Germinal center (tissue), 1 donor: ENCODE data around the gene SPRR2F.
"Not testable (repeated sequence)": the region's sequence is repeated elsewhere in the genome, so short reads cannot be mapped to it uniquely, and the experiment has no call there.

Experiments
- DNase-seq: peaks from one replicate; pipeline ENCODE4 v3.0.0; 2012; ENCODE audit warnings: mixed read lengths, low spot score

SPRR2F gene, protein sequence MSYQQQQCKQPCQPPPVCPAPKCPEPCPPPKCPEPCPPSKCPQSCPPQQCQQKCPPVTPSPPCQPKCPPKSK

DNA sequence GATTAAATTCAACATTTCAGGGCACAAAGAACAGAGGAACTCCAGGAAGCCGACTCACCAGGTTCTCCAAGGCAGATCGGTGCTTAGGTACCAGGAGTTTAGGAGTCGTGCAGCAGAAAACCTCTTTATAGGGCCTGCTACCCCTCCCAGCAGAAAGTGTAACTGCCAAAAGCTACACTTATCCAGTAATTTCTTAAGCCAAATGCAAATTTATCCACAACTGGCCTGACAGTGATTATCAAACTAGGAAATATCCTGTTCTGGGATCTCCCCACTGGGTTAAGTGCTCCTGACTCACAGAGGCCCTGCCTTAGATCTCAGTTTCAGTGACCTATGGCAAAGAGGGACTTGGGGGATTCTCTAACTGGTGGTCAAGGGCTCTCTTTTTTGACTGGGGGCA, at the start of gene SPRR2F:
TSS of gene SPRR2F (minus strand) at position 101 of the 400 bp plus-strand sequence. CDS start 783 bp downstream, outside the sequence.
- DNase-seq: no peak

DNA sequence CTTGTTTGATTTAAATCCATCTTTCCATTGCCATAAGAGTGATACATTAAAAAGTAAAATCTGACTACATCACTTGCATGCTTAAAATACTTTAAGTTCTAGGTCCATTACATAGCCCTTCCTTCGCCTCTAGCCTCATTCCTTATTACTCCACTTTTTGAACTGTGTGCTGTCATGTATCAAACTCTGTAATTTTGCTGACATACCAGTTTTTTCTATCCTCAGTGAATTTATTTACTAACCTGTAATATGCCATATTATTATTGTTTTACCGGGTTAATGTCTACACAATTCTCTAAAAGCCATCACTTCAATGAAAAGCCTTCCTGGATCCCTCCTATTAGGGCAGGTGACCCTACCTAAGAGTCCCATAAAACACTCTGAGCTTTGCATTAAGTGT, 42.2 kb upstream of the SPRR2F start:
- no peak for DNase-seq

DNA sequence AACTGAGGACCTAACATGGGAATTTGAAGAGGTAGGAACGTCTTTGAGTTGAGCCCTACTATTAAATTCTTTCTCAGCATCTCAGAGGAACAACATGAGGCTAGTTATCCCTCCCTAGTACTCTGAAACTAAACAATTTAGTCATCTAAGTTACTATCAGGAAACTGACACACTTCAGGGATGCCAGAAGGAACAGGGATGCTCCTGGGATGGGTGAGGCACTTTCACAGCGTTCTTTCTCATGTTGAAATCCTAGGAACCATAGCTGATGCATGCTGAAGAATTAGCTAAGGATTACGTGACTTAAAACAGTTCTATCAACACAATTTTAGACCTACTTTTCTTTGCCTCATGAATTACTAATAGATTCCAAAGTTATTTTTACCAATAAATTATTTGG, 39.2 kb upstream of the SPRR2F start:
- no peak for DNase-seq

DNA sequence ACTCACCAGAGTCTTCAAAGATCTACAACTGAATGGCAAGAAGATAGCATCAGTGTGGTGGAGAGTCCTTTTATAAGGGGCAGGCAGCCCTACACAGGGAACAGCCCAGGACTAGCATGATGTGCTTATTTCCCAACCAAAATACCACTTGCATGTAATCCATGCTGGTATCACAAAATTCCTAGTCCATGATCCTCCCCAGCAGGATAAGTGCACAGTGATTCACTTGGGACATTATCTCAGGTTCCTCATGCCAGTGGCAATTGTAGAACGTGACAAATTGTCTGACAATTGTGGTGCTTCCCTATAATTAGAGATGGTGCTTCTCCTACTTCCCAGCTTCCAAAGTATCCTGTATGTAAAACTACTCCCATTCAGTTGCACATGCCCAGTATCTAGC, 37.5 kb upstream of the SPRR2F start, which contains the start of gene SPRR2G:
TSS of gene SPRR2G (minus strand) at position 45 of the 400 bp plus-strand sequence. CDS start 780 bp downstream, outside the sequence.
- DNase-seq: no peak

DNA sequence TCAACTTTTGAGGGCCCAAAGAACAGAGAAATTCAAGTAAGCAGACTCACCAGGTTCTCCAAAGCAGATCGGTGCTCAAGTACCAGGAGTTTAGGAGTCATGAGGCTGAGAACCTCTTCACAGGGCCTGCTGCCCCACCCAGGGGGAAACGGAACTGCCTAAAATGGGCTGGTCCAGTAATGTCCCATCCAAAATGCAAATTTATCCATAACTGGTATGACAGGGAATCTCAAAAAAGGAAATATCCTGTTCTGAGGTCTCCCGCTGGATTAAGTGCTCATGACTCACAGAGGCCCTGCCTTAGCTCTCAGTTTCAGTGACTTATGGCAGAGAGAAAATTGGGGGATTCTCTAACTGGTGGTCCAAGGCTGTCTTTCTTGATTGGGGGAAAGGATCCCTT, 28.1 kb upstream of the SPRR2F start:
- DNase-seq: no peak

DNA sequence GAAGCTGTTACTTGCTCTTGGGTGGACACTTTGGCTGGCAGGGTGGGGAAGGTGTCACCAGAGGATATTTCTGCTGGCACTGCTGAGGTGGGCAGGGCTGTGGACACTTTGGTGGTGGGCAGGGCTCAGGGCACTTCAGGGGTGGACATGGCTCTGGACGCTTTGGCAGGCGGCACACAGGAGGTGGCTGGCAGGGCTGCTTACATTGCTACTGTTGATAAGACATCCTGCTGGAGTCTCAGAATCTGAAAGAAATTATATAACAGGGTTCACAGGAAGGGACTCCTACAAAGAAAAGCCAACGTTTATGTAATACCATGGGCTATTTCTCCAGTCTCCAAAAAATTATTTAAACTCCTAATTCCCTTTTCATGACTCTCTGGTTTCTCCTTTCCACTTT, 27.2 kb upstream of the SPRR2F start:
- DNase-seq: no peak

DNA sequence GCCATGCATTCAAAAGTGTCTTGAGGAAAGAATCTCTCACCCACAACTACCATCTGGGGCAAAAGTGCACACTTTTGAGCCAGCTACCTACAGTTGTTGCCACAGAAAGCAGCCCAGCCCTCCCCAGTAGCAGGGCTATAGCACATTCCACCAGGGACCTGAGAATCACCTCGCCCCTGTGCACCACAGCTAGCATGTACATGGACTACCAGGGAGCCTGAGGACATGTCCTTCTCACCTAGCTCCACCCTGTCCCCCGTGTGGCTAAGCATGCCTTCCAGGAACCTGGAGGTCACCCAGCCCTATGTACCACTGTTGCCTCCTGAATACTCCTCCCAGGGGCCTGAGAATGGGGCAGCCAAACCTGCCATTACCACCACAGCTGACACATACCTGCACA, 20.4 kb upstream of the SPRR2F start:
- DNase-seq: no peak

DNA sequence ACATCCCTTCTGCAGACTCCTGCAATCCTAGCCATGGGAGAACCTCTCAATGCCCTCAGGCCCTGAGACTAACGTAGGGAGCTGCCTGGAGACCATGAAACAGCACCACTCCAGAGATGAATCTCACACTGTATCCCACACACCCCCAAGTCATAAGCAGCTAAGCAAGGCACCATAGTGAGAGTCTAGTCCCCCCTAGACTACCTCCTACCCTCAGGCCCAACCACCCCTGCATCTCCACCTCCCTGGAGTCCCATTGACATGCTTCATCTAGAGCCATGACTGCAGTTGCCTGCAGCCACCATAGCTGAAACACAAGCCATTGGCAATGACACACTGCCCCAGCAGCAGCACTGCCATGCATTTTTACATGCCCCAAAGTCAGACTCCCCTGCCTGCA, 20.0 kb upstream of the SPRR2F start:
- no peak for DNase-seq

DNA sequence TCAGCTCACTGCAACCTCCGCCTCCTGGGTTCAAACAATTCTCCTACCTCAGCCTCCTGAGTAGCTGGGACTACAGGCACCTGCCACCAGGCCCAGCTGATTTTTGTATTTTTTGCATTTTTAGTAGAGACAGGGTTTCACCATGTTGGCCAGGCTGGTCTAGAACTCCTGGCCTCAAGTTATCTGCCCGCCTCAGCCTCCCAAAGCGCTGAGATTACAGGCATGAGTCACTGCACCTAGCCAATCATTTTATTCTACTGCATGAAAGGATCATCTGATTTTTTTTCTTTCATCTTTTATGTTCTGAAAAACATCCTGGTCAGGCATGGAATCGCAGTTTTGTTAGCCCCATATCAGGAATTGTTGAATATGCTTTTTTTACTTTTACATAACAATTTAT, 15.4 kb upstream of the SPRR2F start:
- not testable (repeated sequence) for DNase-seq

DNA sequence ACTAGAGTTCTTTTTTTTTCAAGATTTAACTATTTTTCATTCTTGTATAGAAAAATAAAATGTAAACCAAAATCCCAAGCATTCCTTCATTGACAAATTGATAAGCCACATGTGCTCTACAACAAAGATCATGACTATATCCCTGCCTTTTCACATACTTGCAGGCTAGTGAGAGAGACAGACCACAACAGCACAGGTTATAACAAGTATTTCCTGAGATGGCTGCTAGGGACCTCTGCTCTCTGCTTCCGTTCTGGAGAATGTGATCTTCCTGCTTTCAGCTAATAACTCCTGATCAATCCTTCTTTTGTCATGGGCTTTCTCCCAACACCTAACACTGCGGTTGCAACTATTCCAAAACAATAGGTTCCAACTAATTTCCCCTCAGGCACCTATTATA, 14.0 kb upstream of the SPRR2F start:
- no peak for DNase-seq

DNA sequence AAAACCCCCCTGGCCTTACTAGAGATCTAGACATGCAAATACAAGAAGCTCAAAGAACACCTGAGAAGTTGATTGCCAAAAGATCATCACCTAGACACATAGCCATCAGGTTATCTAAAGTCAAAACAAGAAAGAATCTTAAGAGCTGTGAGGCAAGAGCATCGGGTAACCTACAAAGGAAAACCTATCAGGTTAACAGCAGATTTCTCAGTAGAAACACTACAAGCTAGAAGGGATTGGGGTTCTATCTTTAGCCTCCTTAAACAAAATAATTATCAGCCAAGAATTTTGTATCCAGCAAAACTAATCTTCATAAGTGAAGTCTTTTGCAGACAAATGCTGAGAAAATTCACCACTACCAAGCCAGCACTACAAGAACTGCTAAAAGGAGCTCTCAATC, 12.2 kb upstream of the SPRR2F start:
- no peak for DNase-seq

DNA sequence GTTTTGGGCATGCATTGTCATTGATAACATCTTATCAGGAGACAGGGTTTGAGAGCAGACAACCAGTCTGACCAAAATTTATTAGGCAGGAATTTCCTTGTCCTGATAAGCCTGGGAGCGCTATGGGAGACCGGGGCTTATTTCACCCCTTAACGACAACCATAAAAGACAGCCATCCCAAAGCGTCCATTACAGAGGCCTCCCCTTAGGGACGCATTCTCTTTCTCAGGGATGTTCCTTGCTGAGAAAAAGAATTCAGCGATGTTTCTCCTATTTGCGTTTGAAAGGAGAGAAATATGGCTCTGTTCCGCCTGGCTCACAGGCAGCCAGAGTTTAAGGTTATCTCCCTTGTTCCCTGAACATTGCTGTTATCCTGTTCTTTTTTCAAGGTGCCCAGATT, 10.5 kb upstream of the SPRR2F start:
- DNase-seq: not testable (repeated sequence)

DNA sequence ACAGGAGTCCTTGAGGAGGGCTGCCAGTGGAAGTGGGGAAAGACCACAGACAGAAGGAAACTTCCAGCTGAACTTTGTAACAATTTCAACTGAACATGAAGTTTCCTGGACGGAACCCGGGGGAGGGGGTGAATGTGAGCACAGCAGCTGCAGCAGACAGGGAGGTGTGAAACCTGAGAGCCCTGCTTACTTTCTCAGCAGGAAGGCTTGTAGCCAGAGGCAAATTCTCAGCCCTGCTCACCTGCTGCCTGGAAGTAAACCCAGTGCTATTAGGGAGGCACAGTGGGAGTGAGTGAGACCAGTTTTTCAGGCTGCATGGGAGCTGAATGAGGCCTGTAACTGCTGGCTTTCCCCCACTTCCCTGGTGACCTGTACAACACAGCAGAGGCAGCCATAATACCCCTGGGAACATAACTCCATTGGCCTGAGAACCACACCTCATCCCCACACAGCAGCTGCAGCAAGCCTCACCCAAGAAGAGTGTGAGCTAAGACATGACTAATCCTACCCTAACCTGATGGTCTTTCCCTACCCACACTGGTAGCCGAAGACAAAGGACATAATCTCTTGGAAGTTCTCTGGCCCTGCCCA, 9.6 kb upstream of the SPRR2F start:
- no peak for DNase-seq

DNA sequence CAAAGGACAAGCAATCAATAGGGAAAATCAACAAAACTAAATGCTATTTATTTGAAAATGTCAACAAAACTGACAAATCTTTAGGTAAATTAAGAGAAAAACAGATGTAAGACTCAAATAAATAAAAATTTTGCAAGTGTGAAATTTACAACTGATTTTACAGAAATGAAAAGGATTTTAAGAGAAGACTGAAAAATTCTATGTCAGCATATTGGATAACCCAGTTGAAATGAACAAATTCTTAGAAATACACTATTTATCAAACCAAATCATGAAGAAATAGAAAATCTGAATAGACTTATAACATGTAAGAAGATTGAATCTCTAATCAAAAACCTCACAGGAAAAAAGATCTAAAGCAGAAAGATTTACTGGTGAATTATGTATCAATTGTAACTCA, 7.6 kb upstream of the SPRR2F start:
- no peak for DNase-seq

DNA sequence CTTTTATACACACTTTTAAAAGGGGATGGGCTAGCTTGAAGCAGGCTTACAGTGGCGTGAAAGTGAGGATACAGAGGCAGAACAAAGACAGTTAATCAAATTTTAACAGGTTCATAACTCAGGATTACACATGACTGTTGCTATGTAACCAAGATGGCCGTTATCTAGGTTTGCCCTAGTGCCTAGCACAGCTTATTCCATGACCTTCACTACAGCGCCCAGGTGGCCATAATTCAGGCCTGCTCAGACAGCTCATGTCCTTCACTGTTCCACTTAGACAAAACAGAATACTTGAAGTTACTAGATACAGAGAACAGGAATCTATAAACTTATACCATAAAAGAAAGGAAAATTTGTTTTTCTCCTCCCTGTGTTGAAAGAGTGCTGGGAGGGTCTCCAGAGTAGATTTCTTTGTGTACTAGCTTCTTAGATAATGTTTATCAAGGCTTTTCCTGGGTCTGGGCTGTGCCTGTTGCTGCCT, 6.2 kb upstream of the SPRR2F start:
- no peak for DNase-seq

DNA sequence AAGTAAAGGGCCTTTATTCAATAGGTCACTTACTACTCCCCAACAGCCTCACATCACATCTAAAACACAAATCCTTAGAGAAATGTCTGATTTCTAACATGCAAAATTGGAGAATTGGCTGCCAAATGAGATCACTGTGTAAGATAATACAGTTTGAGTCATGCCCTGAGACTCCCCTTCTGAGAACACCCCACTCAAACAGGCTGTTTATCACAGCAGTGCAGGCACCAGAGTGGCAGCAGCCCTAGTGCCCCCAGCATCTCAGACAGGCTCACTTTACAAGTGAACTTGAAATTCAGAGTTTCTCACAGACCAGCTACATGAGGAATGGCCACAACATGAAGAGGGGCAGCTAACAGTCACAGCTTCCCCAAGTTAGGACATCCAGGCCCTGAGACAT, 1.9 kb upstream of the SPRR2F start:
- DNase-seq: not testable (repeated sequence)

DNA sequence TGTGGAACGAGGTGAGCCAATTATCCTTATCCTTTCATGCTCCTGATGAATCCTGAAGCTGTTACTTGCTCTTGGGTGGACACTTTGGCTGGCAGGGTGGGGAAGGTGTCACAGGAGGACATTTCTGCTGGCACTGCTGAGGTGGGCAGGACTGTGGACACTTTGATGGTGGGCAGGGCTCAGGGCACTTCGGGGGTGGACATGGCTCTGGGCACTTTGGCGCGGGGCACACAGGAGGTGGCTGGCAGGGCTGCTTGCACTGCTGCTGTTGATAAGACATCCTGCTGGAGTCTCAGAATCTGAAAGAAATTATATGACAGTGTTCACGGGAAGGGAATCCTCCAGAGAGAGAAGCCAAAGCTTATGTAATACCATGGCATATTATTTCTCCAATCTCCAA, 862 bp downstream of the SPRR2F start:
- not testable (repeated sequence) for DNase-seq

DNA sequence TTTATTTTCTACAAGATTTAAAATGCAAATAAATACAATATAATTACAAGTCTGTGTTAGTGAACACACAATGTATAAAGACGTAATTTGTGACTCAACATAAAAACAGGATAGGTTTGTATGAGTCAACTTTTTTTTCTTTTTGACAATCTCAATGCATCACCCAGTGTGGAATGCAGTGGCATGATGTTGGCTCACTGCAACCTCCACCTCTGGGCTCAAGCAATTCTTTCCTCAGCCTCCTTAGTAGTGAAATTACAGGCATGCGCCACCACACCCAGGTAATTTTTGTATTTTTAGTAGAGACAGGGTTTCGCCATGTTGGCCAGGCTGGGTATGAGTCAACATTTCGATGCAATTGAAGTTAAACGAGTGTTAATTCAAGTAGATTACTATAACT, 13.1 kb downstream of the SPRR2F start:
- DNase-seq: no peak

DNA sequence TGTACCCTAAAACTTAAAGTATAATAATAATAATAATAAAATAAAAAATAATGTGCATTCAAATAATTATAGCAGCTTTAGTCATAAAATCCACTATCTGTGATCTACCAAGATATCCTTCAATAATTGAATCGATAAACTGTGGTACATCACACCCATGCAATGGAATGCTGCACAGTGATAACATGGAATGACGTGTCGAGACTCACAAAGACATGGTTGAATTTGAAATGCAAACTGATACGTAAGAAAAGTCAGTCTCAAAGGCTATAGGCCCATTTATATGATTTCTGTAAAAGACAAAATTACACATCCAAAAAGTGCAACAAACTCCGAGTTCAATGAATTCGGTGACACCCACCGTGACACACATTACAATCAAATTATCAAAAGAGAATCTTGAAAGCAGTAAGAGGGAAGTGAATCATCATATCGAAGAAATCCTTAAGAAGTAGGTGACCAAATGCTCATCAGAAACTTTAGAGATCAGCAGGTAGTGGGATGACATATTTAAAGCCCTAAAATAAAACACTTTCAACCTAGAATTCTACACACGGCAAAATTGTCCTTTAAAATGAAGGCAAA, 13.8 kb downstream of the SPRR2F start:
- no peak for DNase-seq

DNA sequence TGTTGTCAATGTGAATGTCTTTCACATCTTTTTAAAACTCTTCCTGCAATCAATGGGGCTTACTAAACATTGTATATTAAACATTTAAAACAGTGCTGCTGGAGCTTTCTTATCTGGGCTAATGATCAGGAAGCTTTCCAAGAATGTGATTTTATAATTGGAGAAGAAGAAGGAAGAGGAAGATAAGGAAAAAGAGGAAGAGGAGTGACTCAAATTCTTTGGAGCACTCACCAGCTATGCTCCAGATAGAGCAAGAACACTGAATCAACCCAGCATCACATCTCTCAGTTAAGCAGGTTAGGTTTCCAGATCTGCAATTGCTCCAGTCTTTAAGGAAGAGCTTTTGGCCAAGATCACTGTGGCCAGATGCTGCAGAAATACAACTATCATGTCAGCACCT, 17.6 kb downstream of the SPRR2F start:
- no peak for DNase-seq

DNA sequence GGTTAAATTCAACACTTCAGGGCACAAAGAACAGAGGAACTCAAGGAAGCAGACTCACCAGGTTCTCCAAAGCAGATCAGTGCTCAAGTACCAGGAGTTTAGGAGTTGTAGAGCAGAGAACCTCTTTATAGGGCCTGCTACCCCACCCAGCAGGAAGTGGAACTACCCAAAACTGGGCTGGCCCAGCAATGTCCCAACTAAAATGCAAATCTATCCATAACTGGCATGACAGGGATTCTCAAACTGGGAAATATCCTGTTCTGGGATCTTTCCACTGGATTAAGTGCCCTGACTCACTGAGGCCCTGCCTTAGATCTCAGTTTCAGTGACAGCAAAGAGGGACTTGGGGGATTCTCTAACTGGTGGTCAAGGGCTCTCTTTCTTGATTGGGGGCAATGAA, 18.9 kb downstream of the SPRR2F start, which contains the start of gene SPRR2E:
TSS of gene SPRR2E (minus strand) at position 101 of the 400 bp plus-strand sequence. CDS start 775 bp downstream, outside the sequence.
- no peak for DNase-seq

DNA sequence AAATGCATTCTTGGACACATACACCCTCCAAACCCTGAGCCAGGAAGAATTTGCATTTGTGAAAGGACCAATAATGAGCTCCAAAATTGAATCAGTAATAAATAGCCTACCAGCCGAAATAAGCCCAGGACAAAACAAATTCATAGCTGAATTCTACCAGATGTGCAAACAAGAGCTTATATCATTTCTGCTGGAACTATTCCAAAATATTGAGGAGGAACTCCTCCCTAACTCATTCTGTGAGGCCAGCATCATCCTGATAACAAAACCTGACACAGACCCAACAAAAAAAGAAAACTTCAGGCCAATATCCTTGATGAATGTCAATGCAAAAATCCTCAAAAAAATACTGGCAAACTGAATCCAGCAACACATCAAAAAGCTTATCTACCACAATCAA, 25.7 kb downstream of the SPRR2F start:
- DNase-seq: no peak

DNA sequence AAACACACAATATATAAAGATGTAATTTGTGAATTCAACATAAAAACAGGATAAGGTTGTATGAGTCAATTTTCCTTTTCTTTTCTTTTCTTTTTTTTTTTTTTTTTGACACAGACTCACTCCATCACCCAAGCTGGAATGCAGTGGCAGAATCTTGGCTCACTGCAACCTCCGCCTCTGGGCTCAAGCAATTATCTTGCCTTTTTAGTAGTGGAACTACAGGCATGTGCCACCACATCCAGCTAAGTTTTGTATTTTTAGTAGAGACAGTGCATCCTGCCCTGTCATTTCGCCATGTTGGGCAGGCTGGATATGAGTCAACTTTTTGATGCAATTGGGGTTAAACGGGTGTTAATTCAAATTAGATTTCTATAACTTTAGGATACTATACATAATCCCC, 31.6 kb downstream of the SPRR2F start:
- DNase-seq: no peak
